Measurements from ENCODE around the gene C2CD2L. TPM values are rescaled to one million over a fixed set of nuclear protein-coding genes. Genes with fewer than 3 reads are reported as not detected.
A peak's percentile ranks its signal among the peaks of the same experiment; 100 is the strongest.

C2CD2L gene
- total RNA-seq, 1 experiment from 2014 or later, result 5.6 TPM

DNA sequence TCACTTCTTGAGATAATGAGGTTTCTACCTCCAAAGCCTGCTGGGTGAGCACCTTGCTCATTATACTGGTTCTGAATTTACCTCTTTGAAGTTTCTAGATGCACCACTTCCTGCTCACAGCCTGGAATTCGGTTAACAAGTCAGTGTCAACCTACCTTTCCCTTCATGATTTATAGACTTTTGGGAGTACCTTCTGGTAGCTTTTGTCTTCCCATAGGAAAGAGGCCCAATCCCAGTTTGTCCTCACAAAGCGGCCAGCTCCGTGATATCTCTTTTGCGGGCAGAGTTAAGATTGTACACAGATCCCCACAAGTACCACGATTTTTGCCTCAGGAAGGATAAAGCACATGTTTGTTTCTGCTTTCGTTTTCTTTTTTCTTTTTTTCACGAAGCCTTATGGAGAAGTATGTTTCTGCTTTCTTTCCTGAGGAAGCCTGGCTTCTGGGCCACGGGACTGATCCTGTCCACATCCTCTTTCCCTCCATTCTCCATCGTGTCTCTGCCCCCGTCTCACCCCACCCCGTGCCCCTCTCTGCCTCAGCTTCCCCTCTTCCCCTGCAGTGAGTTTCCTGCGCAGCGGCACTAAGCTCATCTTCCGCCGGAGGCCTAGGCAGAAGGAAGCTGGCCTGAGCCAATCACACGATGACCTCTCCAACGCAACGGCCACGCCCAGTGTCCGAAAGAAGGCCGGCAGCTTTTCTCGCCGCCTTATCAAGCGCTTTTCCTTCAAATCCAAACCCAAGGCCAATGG is 8.5 kb downstream of the C2CD2L start:
- no CpG with 5 or more reads among the region's 24 CpGs for WGBS (ENCODE audit: extremely low coverage, insufficient read length, low lambda C conversion rate)
- Mint-ChIP-seq H3K4me3 (peak overlapping the region in 1 of 2 experiments; percentile 25; a peak in 1 of 5 replicates), H3K27ac (no peak overlapping the region), H3K4me1 (peaks cover 13 to 22% of the 10 kb centered on the region in 2 experiments), H3K9me3 (no peaks in the 10 kb centered on the region; a peak in 1 of 5 replicates), H3K27me3 (ENCODE audit: low read depth) (no peaks in the 10 kb centered on the region; the same call in 1 of the 2 replicates), H3K36me3 (ENCODE audit: insufficient read depth in 1 of 3, low read depth in 3 of 3) (no peaks in the 10 kb centered on the region; a peak in 2 of 7 replicates)
- no peak overlapping the region for H3K56ac ChIP-seq (ENCODE audit: insufficient read length, low read depth, low read length)
- H3K18ac ChIP-seq (ENCODE audit: insufficient read length, low read depth, low read length), result no peak overlapping the region
- H3K4ac ChIP-seq (ENCODE audit: low read depth, low read length), result no peak overlapping the region
- no peak overlapping the region for H3T11ph ChIP-seq (ENCODE audit: low read length)
- H3K79me2 ChIP-seq (ENCODE audit: insufficient read depth, low read length), result no peaks in the 10 kb centered on the region
- H3K27me3 ChIP-seq (ENCODE audit: insufficient read depth, low read length), result no peaks in the 10 kb centered on the region
- H3K9me3 ChIP-seq (ENCODE audit: control insufficient read depth, low read depth, low read length), result no peaks in the 10 kb centered on the region
- no peak overlapping the region for H3K4me2 ChIP-seq (ENCODE audit: insufficient read depth, insufficient read length, low read length)
- H2BK20ac ChIP-seq (ENCODE audit: low read depth, low read length, poor library complexity, severe bottlenecking), result no peak overlapping the region
- H2AK5ac ChIP-seq (ENCODE audit: insufficient read length, low read length), result no peak overlapping the region
- no peak overlapping the region for H4K91ac ChIP-seq (ENCODE audit: insufficient read length, low read depth, low read length)
- no peak overlapping the region for H3K23ac ChIP-seq (ENCODE audit: insufficient read length, low read depth, low read length)
- no peak overlapping the region for H4K5ac ChIP-seq (ENCODE audit: insufficient read length, low read depth, low read length)
- H2BK120ac ChIP-seq (ENCODE audit: low read depth, low read length, poor library complexity, severe bottlenecking), result no peak overlapping the region
- DNase-seq, result peak; percentile 59
- no peak overlapping the region for H3K9ac ChIP-seq (ENCODE audit: extremely low read depth, insufficient read length, low read length)
- H2BK12ac ChIP-seq (ENCODE audit: insufficient read length, low read depth, low read length), result no peak overlapping the region
- peaks cover 2% of the 10 kb centered on the region for H3K23me2 ChIP-seq (ENCODE audit: insufficient read length, low read depth, low read length, poor library complexity, severe bottlenecking)
- H2BK5ac ChIP-seq (ENCODE audit: insufficient read length, low read length), result no peak overlapping the region
- TF ChIP-seq, protein P1, sequence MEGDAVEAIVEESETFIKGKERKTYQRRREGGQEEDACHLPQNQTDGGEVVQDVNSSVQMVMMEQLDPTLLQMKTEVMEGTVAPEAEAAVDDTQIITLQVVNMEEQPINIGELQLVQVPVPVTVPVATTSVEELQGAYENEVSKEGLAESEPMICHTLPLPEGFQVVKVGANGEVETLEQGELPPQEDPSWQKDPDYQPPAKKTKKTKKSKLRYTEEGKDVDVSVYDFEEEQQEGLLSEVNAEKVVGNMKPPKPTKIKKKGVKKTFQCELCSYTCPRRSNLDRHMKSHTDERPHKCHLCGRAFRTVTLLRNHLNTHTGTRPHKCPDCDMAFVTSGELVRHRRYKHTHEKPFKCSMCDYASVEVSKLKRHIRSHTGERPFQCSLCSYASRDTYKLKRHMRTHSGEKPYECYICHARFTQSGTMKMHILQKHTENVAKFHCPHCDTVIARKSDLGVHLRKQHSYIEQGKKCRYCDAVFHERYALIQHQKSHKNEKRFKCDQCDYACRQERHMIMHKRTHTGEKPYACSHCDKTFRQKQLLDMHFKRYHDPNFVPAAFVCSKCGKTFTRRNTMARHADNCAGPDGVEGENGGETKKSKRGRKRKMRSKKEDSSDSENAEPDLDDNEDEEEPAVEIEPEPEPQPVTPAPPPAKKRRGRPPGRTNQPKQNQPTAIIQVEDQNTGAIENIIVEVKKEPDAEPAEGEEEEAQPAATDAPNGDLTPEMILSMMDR (conservative IDR thresholded peaks at IDR 0.05), result no peak
- no peak overlapping the region for H2AFZ ChIP-seq (ENCODE audit: low read length)
- H3K79me1 ChIP-seq (ENCODE audit: insufficient read depth, low read depth, low read length, poor library complexity, severe bottlenecking), result no peaks in the 10 kb centered on the region
- H3K4me1 ChIP-seq (ENCODE audit: insufficient read depth, low read length), result no peaks in the 10 kb centered on the region
- no peak overlapping the region for H3K27ac ChIP-seq (ENCODE audit: insufficient read length, low read depth, low read length)
- H4K8ac ChIP-seq (replicated peaks; ENCODE audit: insufficient read length, low read depth, low read length), result no peak overlapping the region
- H4K20me1 ChIP-seq (ENCODE audit: control insufficient read depth, insufficient read depth, insufficient read length), result no peaks in the 10 kb centered on the region
- H3K14ac ChIP-seq (ENCODE audit: insufficient read depth, low read length), result no peak overlapping the region
- no peak overlapping the region for H2BK15ac ChIP-seq (ENCODE audit: low read depth, low read length)

Data from H9 (cell line).